DMS153 treated with DMSO at 0.1 percent for 48 hours (cell line): ENCODE measurements around the gene VWDE.

Experiments used
- DNase-seq: peaks from one replicate; lab custom pipeline; 2025; ENCODE audit not compliant: unreplicated experiment; lab: John Stamatoyannopoulos, UW

VWDE gene

GRCh38 chr7:12328888-12329770 is 74.5 kb downstream of the VWDE start:
- DNase-seq: no peak

GRCh38 chr7:12327922-12328321 is 75.7 kb downstream of the VWDE start:
- no peak for DNase-seq

GRCh38 chr7:12325646-12326045 is 78.0 kb downstream of the VWDE start:
- DNase-seq: no peak

GRCh38 chr7:12323415-12323814 is 80.2 kb downstream of the VWDE start:
- DNase-seq: no peak

- no peak for DNase-seq
Observed at GRCh38 chr7:12322903-12323300, 80.8 kb downstream of the VWDE start.

GRCh38 chr7:12322284-12322902 is 81.3 kb downstream of the VWDE start:
- DNase-seq: peak; percentile 52

GRCh38 chr7:12320987-12321647 is 82.5 kb downstream of the VWDE start:
- no peak for DNase-seq

- no peak for DNase-seq
Observed at GRCh38 chr7:12320241-12320986, 83.3 kb downstream of the VWDE start.

- no peak for DNase-seq
Observed at GRCh38 chr7:12317675-12318074, 86.0 kb downstream of the VWDE start.

GRCh38 chr7:12316925-12317324 is 86.7 kb downstream of the VWDE start:
- DNase-seq: no peak

- peak; percentile 84 for DNase-seq
Observed at GRCh38 chr7:12315049-12315448, 88.6 kb downstream of the VWDE start.

GRCh38 chr7:12314199-12314598 is 89.5 kb downstream of the VWDE start:
- no peak for DNase-seq

GRCh38 chr7:12305502-12305901 is 98.2 kb downstream of the VWDE start:
- DNase-seq: no peak

- no peak for DNase-seq
Observed at GRCh38 chr7:12303495-12303894, 100.2 kb downstream of the VWDE start.

GRCh38 chr7:12303062-12303461 is 100.6 kb downstream of the VWDE start:
- DNase-seq: no peak

GRCh38 chr7:12300415-12300814 is 103.2 kb downstream of the VWDE start:
- DNase-seq: no peak

- DNase-seq: no peak
Observed at GRCh38 chr7:12299367-12299766, 104.3 kb downstream of the VWDE start.

GRCh38 chr7:12297283-12298108 is 106.2 kb downstream of the VWDE start:
- no peak for DNase-seq

- DNase-seq: no peak
Observed at GRCh38 chr7:12296051-12296570, 107.6 kb downstream of the VWDE start.

- no peak for DNase-seq
Observed at GRCh38 chr7:12294701-12295100, 109.0 kb downstream of the VWDE start.
